Muscle of leg (tissue), 11 donors: ENCODE results near the gene RFK. TPM values are rescaled to one million over a fixed set of nuclear protein-coding genes. Genes with fewer than 3 reads are reported as not detected.

ENCODE experiments used
- DNase-seq: peaks from one replicate; pipeline ENCODE4 v3.0.0; 2013
- H3K27ac ChIP-seq: one replicate; pipeline ENCODE4 v1.5.1; 2013; ENCODE audit warnings: mild to moderate bottlenecking, low read length, control low read depth
- H3K27me3 ChIP-seq: one replicate; pipeline ENCODE4 v1.6.1; 2013; ENCODE audit warnings: low read length; ENCODE audit not compliant: control insufficient read depth, insufficient read depth
- H3K36me3 ChIP-seq: one replicate; pipeline ENCODE4 v1.6.1; 2013; ENCODE audit warnings: low read length; ENCODE audit not compliant: control insufficient read depth, insufficient read depth
- H3K4me1 ChIP-seq: one replicate; pipeline ENCODE4 v1.6.1; 2013; ENCODE audit warnings: low read length; ENCODE audit not compliant: control insufficient read depth, insufficient read depth
- H3K4me3 ChIP-seq: one replicate; pipeline ENCODE4 v1.5.1; 2013; ENCODE audit warnings: low read length, control low read depth
- H3K9me3 ChIP-seq: replicated peaks from 2 replicates; pipeline ENCODE4 v1.6.1; 2013; ENCODE audit warnings: low read depth, low read length; ENCODE audit not compliant: control insufficient read depth
- WGBS: methylation state at CpG from one replicate; pipeline ENCODE4 v1.1.5; 2013; ENCODE audit warnings: missing lambda C conversion rate; ENCODE audit not compliant: insufficient coverage; 5-methylcytosine and 5-hydroxymethylcytosine counted together
- polyA plus RNA-seq, 8 donors: library from polyadenylated mRNA; unstranded; fragments of 120-200 nt; gene quantifications; one replicate each; pipeline versions ENCODE4 v1.2.1 to v1.2.3, GENCODE V29; 2013; ENCODE audit warnings: inconsistent platforms in 1 of 8, low replicate concordance in 1 of 8; ENCODE audit not compliant: insufficient read length in 8 of 8, insufficient read depth in 1 of 8
- total RNA-seq: library from RNA; stranded (reverse); fragments of 120-200 nt; gene quantifications from one replicate; pipeline ENCODE4 v1.2.4, GENCODE V29; 2013

RFK gene
- total and polyA plus RNA-seq, 9 donors = 10.6 to 15.8 (median 12.6) TPM

DNA sequence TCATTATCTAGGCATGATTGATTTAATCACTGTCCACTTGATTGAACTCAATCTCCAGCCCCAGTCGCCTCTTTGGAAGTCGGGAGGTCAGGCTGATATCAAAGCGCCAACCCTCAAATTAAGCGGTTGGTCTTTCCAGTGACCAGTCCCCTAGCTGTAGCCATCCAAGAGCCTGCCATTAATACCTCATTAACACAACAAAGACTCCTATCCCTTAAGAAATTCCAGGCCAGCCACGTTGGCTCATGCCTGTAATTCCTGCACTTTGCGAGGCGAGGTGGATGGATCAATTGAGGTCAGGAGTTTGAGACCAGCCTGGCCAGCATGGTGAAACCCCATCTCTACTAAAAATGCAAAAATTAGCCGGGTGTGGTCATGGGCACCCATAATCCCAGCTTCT, 37.4 kb upstream of the RFK start:
- no peak for DNase-seq
- Histone ChIP-seq H3K36me3 (no peaks in the 10 kb centered on the region), H3K9me3 (no peaks in the 10 kb centered on the region), H3K4me1 (no peaks in the 10 kb centered on the region), H3K27me3 (no peaks in the 10 kb centered on the region), H3K27ac (no peak overlapping the region), H3K4me3 (no peak overlapping the region)
- WGBS = 96% methylated on average over 7 of the region's 8 CpGs

DNA sequence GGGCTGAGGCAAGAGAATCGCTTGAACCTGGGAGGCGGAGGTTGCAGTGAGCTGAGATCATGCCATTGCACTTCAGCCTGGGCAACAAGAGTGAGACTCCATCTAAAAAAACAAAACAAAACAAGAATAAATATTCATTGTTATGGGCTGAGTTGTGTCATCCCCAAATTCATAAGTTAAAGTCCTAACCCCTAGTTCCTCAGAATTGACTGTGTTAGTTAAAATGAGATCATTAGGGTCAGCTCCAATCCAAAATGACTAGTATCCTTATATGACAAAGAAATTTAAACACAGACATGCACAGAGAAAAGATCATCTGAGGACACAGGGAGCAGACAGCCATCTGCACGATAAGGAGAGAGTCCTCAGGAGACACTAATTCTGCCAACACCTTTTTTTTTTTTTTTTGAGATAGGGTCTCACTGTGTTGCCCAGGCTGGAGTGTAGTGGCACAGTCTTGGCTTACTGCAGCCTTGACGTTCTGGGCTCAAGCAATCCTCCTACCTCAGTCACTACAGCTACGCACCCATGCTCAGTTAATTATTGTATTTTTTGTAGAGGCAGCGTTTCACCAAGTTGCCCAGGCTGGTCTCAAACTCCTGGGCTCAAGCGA, 32.7 kb upstream of the RFK start:
- DNase-seq = no peak

DNA sequence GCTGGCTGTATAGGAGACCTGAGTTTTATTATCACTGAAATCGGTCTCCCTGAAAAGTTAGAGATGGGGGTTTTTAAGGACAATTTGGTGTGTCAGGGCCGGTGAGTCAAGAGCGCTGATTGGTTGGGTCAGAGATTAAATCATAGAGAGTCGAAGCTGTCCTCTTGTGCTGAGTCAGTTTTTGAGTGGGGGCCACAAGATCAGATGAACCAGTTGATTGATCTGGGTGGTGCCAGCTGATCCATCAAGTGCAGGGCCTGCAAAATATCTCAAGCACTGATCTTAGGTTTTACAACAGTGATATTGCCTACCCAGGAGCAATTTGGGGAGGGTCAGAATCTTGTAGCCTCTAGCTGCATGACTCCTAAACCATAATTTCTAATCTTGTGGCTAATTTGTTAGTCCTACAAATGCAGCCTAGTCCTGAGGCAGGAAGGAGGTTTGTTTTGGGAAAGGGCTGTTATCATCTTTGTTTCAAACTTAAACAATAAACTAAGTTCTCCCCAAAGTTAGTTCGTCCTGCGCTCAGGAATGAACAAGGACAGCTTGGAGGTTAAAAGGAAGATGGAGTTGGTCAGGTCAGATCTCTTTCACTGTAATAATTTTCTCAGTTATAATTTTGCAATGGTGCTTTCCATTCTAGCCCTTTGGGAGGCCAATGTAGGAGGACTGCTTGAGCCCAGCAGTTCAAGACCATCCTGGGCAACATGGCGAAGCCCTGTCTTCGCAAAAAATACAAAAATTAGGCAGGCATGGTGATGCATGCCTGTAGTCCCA, 31.6 kb upstream of the RFK start:
- no peaks in the 10 kb centered on the region for H3K27me3 ChIP-seq
- H3K9me3 ChIP-seq = no peaks in the 10 kb centered on the region
- 89% methylated on average over 6 of the region's 8 CpGs for WGBS
- H3K4me1 ChIP-seq = no peaks in the 10 kb centered on the region
- H3K36me3 ChIP-seq = no peaks in the 10 kb centered on the region
- no peak for DNase-seq
- no peak overlapping the region for H3K27ac ChIP-seq
- no peak overlapping the region for H3K4me3 ChIP-seq

More for the DNA sequence above, 32.7 kb upstream of the RFK start:
- Histone ChIP-seq H3K4me3 (no peak overlapping the region), H3K36me3 (no peaks in the 10 kb centered on the region), H3K27ac (no peak overlapping the region), H3K27me3 (no peaks in the 10 kb centered on the region), H3K9me3 (no peaks in the 10 kb centered on the region), H3K4me1 (no peaks in the 10 kb centered on the region)
- 80% methylated on average over 2 of the region's 7 CpGs for WGBS

DNA sequence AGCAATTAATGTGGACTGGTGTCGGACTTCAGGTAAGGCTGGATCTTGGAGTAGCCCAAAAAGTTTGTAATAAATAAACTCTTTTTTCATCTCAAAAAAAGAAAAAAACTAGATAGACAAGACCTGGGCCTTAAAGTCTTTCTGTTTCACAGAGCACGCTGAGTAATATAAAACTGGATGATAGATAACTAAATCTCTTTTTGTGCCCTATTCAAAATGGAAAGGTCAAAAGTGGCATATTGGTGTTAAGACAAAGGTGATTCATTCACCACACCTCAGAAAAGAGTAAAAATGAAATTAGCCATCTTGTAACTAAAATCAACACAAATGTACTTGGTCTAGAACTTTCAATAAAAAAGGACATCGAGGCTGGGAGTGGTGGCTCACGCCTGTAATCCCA, 30.3 kb upstream of the RFK start:
- H3K4me1 ChIP-seq = no peaks in the 10 kb centered on the region
- H3K36me3 ChIP-seq = no peaks in the 10 kb centered on the region
- H3K27ac ChIP-seq = no peak overlapping the region
- H3K27me3 ChIP-seq = no peaks in the 10 kb centered on the region
- no peak overlapping the region for H3K4me3 ChIP-seq
- no peak for DNase-seq
- no peaks in the 10 kb centered on the region for H3K9me3 ChIP-seq
- WGBS = no CpG with 5 or more reads among the region's 4 CpGs

DNA sequence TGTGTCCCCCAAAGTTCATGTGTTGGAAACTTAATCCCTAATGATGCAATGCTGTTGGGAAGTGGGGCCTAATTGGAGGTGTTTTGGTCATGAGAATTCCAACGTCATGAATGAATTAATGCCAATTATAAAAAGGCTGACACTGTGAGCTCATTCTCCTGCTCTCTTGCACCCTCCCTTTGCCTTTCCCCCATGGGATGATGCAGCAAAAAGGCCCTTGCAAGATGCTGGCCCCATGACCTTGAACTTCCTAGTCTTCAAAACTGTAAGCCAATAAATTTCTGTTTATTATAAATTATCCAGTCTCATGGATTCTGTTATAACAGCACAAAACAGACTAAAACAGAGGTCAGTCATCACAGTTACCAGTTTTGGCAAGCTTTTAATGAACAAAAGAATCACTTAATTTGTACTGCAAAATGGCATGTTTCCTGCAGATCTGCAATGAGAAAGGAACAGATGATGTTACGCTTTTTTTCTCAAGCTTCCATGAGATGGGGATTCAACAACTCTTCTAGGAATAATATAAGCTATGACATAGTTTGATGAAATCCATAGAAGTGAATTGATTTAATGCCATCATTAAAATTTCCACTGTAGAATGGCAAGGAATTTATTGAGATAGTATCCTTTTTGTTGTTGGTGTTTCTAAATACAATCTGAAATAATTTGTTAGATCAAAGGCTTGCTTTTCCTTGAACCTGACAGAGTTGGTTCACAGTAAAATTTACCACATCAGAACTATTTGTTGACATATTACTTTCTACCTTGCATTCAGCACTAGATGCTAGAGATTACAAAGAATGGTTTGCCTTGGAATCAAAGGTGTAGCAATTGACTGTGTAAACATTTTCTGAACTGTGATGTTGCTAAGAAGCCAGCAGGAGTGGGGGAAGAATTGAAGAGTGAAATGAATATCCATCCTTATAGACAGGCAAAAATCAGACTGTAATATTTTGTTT, 29.3 kb upstream of the RFK start:
- no CpG with 5 or more reads among the region's 2 CpGs for WGBS
- Histone ChIP-seq H3K9me3 (no peaks in the 10 kb centered on the region), H3K4me3 (no peak overlapping the region), H3K27ac (no peak overlapping the region), H3K27me3 (no peaks in the 10 kb centered on the region), H3K36me3 (no peaks in the 10 kb centered on the region), H3K4me1 (no peaks in the 10 kb centered on the region)
- no peak for DNase-seq

DNA sequence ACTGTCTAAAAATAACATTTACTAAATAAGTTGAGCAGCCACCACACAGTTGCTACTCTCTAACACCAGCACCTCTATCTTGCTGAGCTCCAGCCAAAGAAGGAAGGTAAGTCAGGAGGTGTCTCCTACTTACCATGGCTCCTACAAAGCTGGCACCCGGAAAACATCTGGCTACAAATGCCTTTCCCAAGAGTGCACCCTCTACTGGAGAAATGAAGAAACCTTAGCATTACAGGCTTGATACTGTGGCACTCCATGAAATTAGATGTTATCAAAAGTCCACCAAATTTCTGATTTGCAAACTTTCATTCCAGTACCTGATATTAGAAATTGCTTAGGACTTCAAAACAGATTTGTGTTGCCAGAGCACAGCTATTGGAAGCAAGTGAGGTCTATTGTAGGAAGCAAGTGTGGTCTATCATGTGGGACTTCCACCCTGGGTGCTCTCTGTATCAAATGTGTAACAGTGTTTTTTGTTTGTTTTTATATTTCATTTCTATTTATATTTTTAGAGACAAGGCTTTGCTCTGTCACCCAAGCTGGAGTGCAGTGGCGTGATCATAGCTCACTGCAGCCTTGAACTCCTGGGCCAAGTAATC, 25.7 kb upstream of the RFK start:
- H3K36me3 ChIP-seq = no peaks in the 10 kb centered on the region
- no peaks in the 10 kb centered on the region for H3K4me1 ChIP-seq

DNA sequence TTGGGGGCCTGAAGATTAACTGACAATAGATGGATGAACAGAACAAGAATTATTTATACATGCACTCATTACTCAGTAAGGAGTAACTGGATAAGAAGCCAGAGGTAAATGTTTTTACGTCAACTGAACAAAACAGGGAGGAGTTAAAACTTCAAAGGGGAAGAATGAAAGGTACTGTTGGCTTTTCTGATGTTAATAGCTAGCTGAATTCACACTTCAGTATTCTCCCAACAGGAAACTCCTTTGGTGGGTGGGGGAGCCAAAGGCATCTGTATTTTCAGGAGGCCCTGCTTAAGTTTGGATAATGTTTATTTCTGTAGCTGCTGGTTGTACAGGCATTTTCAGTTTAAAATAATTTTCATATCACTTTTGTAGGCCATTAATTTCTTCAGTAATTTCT, 23.2 kb upstream of the RFK start:
- Histone ChIP-seq H3K4me3 (no peak overlapping the region), H3K9me3 (no peaks in the 10 kb centered on the region), H3K36me3 (no peaks in the 10 kb centered on the region), H3K4me1 (no peaks in the 10 kb centered on the region), H3K27me3 (no peaks in the 10 kb centered on the region), H3K27ac (no peak overlapping the region)
- no peak for DNase-seq
- no CpG with 5 or more reads among the region's 1 CpG for WGBS

More for the DNA sequence above, 25.7 kb upstream of the RFK start:
- Histone ChIP-seq H3K27ac (no peak overlapping the region), H3K9me3 (no peaks in the 10 kb centered on the region), H3K4me3 (no peak overlapping the region), H3K27me3 (no peaks in the 10 kb centered on the region)
- DNase-seq = no peak
- WGBS = no CpG with 5 or more reads among the region's 2 CpGs

DNA sequence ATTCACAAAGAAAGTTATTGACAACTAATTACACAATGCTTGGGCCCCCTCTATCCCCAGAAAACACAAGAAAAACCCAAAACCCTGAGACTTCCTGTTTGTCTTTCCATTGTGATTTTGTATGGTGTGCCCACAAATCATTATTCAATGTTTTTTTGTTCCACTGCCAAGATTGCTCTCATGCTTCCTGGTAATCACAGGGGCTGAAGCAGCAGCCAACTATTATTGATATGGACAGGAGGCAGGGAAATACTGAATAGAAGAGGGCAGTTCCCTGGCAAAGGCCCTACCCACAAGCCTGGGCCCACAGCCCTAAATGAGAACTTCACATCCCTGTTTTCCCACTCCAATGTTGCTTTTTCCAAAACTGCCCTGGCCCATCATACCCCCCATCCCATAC, 21.5 kb upstream of the RFK start:
- Histone ChIP-seq H3K9me3 (no peaks in the 10 kb centered on the region), H3K27ac (no peak overlapping the region), H3K36me3 (no peaks in the 10 kb centered on the region), H3K4me1 (no peaks in the 10 kb centered on the region), H3K4me3 (no peak overlapping the region), H3K27me3 (no peaks in the 10 kb centered on the region)
- no peak for DNase-seq

DNA sequence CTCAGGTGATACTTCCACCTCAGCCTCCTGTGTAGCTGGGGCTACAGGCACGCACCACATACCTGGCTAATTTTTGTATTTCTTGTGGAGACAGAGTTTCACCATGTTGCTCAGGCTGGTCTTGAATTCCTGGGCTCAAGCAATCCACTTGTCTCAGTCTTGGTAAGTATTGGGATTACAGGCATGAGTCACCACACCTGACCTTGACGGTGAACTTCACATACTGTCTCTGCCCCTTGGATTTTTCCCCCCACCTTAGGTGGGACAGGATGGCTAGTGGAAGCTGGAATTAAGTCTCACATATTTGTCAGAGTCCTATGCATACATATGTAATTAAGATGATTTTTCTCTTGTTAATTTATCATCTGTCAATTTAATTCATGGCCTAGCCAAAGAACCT, 20.9 kb upstream of the RFK start:
- Histone ChIP-seq H3K36me3 (no peaks in the 10 kb centered on the region), H3K27ac (no peak overlapping the region), H3K4me3 (no peak overlapping the region), H3K27me3 (no peaks in the 10 kb centered on the region), H3K9me3 (no peaks in the 10 kb centered on the region), H3K4me1 (no peaks in the 10 kb centered on the region)
- WGBS = no CpG with 5 or more reads among the region's 2 CpGs
- no peak for DNase-seq

DNA sequence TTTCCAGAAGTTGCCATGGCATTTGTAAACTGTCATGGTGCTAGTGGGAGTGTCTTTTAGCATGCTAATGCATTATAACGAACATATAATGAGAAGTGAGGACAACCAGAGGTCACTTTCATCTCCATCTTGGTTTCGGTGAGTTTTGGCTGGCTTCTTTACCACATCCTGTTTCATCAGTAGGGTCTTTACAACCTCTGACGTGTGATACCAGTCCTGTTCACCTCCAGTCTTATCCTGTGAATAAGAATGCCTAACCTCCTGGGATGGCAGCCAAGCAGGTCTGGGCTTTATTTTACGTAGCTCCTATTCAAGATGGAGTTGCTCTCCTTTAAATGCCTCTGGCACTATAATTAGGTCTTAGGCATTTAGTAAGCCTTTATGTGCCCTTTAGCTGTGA, 20.4 kb upstream of the RFK start:
- WGBS = no CpG with 5 or more reads among the region's 4 CpGs
- H3K4me1 ChIP-seq = no peaks in the 10 kb centered on the region

More for the DNA sequence above, 20.4 kb upstream of the RFK start:
- no peaks in the 10 kb centered on the region for H3K9me3 ChIP-seq
- no peak overlapping the region for H3K4me3 ChIP-seq
- no peak overlapping the region for H3K27ac ChIP-seq
- no peak for DNase-seq
- H3K36me3 ChIP-seq = no peaks in the 10 kb centered on the region
- no peaks in the 10 kb centered on the region for H3K27me3 ChIP-seq
